AG09319 (cell line): ENCODE measurements around the gene PRDM16.

Experiments used
- DNase-seq: peaks from one replicate; pipeline ENCODE4 v3.0.0-alpha.2; 2010; ENCODE audit warnings: low read depth; ENCODE audit errors: extremely low read depth
- CTCF ChIP-seq: IDR thresholded peaks from 2 replicates; pipeline ENCODE4 v1.5.1; 2011; ENCODE audit warnings: low read depth, mild to moderate bottlenecking, inconsistent platforms, low read length, moderate library complexity

The PRDM16 gene

GRCh38 chr1:3172431-3173380 lies 103.7 kb downstream of the PRDM16 start:
- DNase-seq: no peak
- TF ChIP-seq CTCF: no peak

GRCh38 chr1:3173381-3173980 lies 104.5 kb downstream of the PRDM16 start:
- no peak for DNase-seq
- no peak for TF ChIP-seq CTCF

GRCh38 chr1:3174487-3175247 lies 105.7 kb downstream of the PRDM16 start:
- no peak for TF ChIP-seq CTCF
- peak; percentile 5 for DNase-seq

GRCh38 chr1:3175486-3175885 lies 106.5 kb downstream of the PRDM16 start:
- TF ChIP-seq CTCF: no peak
- DNase-seq: no peak

GRCh38 chr1:3176028-3176427 lies 107.0 kb downstream of the PRDM16 start:
- no peak for TF ChIP-seq CTCF

GRCh38 chr1:3176820-3177219 lies 107.8 kb downstream of the PRDM16 start:
- DNase-seq: no peak
- TF ChIP-seq CTCF: no peak

More at GRCh38 chr1:3176028-3176427, 107.0 kb downstream of the PRDM16 start:
- no peak for DNase-seq

- TF ChIP-seq CTCF: no peak
- DNase-seq: no peak
Measured at GRCh38 chr1:3178279-3178678, 109.3 kb downstream of the PRDM16 start.
